Common myeloid progenitor, CD34-positive (primary cell): Measurements from ENCODE around the gene LYZL6.

Experiments
- CTCF ChIA-PET: fragments of 350-600 bp; sonication (Branson Sonifier 250); formaldehyde crosslinking; loops from one replicate; lab custom pipeline; 2021; ENCODE audit warnings: antibody characterized with exemption; lab: Charles Lee
- POLR2A ChIA-PET: fragments of 350-600 bp; sonication (Branson Sonifier 250); formaldehyde crosslinking; loops from one replicate; lab custom pipeline; 2021; ENCODE audit warnings: antibody characterized with exemption; lab: Charles Lee
- DNase-seq, 3 donors: peaks; one replicate each; pipeline versions ENCODE4 v3.0.0 to v3.0.0-alpha.2; 2013
- H3K27ac ChIP-seq, 2 experiments: 1 replicate in 1 of 2; 2 replicates in 1 of 2; pipeline ENCODE4 v1.7.0; 2013; ENCODE audit warnings: inconsistent platforms in 2 of 2, low read length in 2 of 2, mild to moderate bottlenecking in 2 of 2, low read depth in 1 of 2, moderate library complexity in 1 of 2; ENCODE audit not compliant: severe bottlenecking in 2 of 2, insufficient read depth in 1 of 2, poor library complexity in 1 of 2
- H3K27me3 ChIP-seq, 5 experiments: replicated peaks in 2 of 5; 1 replicate in 3 of 5; 2 replicates in 2 of 5; pipeline versions ENCODE4 v1.6.1 to v1.7.0; 2013; ENCODE audit warnings: low read length in 4 of 5, mild to moderate bottlenecking in 2 of 5, moderate library complexity in 2 of 5, inconsistent platforms in 1 of 5; ENCODE audit not compliant: insufficient read depth in 5 of 5, control insufficient read depth in 4 of 5
- H3K36me3 ChIP-seq, 4 experiments: 1 replicate in 2 of 4; 2 replicates in 2 of 4; pipeline versions ENCODE4 v1.6.1 to v1.7.0; 2013; ENCODE audit warnings: low read length in 3 of 4, control low read depth in 1 of 4, mild to moderate bottlenecking in 1 of 4; ENCODE audit not compliant: control insufficient read depth in 4 of 4, insufficient read depth in 4 of 4
- H3K4me1 ChIP-seq, 4 experiments: 1 replicate in 3 of 4; 2 replicates in 1 of 4; pipeline versions ENCODE4 v1.6.1 to v1.7.1; 2013; ENCODE audit warnings: low read length in 3 of 4, mild to moderate bottlenecking in 3 of 4, control low read depth in 1 of 4, inconsistent platforms in 1 of 4, moderate library complexity in 1 of 4; ENCODE audit not compliant: control insufficient read depth in 4 of 4, insufficient read depth in 4 of 4; ENCODE audit errors: control extremely low read depth in 1 of 4
- H3K4me3 ChIP-seq, 7 experiments: 1 replicate in 4 of 7; 2 replicates in 3 of 7; pipeline versions ENCODE4 v1.5.1 to v1.7.0; 2013; ENCODE audit warnings: mild to moderate bottlenecking in 7 of 7, low read length in 6 of 7, moderate library complexity in 6 of 7, inconsistent platforms in 2 of 7, low read depth in 2 of 7, control low read depth in 1 of 7; ENCODE audit not compliant: insufficient read depth in 4 of 7, control insufficient read depth in 1 of 7; ENCODE audit errors: extremely low read depth in 1 of 7
- H3K9me3 ChIP-seq, 5 experiments: 1 replicate in 4 of 5; 2 replicates in 1 of 5; pipeline versions ENCODE4 v1.6.1 to v1.7.1; 2013; ENCODE audit warnings: low read length in 4 of 5, mild to moderate bottlenecking in 2 of 5, inconsistent platforms in 1 of 5, low read depth in 1 of 5, moderate library complexity in 1 of 5; ENCODE audit not compliant: control insufficient read depth in 4 of 5, insufficient read depth in 2 of 5; ENCODE audit errors: control extremely low read depth in 1 of 5
- WGBS: methylation state at CpG from one replicate; pipeline ENCODE4 v1.1.5; 2013; ENCODE audit not compliant: insufficient coverage; 5-methylcytosine and 5-hydroxymethylcytosine counted together

LYZL6 gene

DNA sequence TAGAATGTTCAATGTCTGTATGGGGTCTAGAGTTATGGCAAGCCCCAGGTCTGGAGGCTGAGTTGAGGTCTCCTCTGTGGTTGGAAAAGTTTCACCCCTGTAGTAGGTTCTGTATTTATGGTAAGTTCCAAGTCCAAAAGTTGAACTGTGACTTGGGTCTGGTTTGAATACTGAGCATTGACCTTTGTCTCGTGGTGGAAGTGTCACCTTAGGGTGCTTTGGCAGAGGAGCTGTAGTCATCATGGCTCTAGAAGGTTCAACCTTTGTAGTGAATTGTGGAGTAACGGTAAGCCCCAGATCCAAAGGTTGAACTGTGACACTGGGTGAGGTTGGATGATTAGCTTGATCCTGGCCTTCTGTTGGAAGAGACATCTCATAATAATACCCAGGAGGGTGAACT, 30.6 kb downstream of the LYZL6 start:
- Histone ChIP-seq H3K9me3 (no peaks in the 10 kb centered on the region), H3K4me1 (no peaks in the 10 kb centered on the region), H3K27ac (no peak overlapping the region), H3K27me3 (peaks cover 0 to 3% (median 0%) of the 10 kb centered on the region in 5 experiments), H3K36me3 (peaks cover 0 to 2% (median 0%) of the 10 kb centered on the region in 4 experiments), H3K4me3 (no peak overlapping the region)
- WGBS, result 100% methylated on average over 2 of the region's 2 CpGs
- DNase-seq, result no peak
- ChIA-PET POLR2A (no interaction called here), CTCF (interaction anchor here (0.9 to 2.5 kb wide), 2 partner anchors 18 to 64 kb away, joined by 3 to 8 read pairs; no protein-coding TSS in a partner anchor)

DNA sequence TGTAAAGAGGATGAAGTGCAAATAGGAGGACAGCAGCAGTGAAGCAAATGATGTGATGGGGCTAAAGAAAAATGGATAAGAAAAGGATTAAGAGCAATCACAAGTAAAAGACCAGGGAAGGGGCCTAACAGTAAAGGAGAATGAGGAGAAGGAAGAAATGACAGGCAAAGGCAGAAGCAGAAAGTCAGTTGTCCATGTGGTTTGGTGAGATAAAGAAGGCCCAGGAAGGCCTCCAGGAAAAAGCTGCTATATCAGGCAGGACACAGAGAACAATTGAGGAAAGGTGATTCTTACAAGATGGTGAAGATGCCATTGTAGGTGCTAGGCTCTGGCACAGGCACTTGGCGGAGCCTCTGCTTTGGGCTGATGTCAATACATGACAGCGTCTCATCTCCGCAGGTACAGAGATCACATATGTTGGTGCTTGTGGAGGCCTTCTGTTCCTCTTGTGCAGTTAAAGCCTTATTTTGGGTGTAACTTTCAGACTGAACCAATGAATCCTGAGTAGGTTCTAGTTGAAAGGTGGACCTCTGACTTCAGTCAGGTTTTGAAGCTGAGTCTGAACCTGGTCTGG, 31.1 kb downstream of the LYZL6 start:
- Histone ChIP-seq H3K27me3 (peaks cover 0 to 3% (median 0%) of the 10 kb centered on the region in 5 experiments), H3K36me3 (peaks cover 0 to 1% (median 0%) of the 10 kb centered on the region in 4 experiments), H3K4me1 (no peaks in the 10 kb centered on the region), H3K9me3 (no peaks in the 10 kb centered on the region), H3K27ac (no peak overlapping the region), H3K4me3 (no peak overlapping the region)
- peak in 2 of 3 donors; percentile 24 to 50 for DNase-seq
- ChIA-PET POLR2A (no interaction called here), CTCF (interaction anchor here (0.9 to 2.5 kb wide), 2 partner anchors 17 to 63 kb away, joined by 3 to 8 read pairs; no protein-coding TSS in a partner anchor)
- 97% methylated on average over 3 of the region's 3 CpGs for WGBS

GRCh38 chr17:35909408-35909807, 34.1 kb downstream of the LYZL6 start:
- H3K9me3 ChIP-seq, result no peaks in the 10 kb centered on the region
- no peak overlapping the region for H3K4me3 ChIP-seq
- ChIA-PET POLR2A (no interaction called here), CTCF (interaction anchor here (1.1 kb wide), 1 partner anchor 239 kb away, joined by 3 read pairs; no protein-coding TSS in a partner anchor)
- no peak for DNase-seq
- no peaks in the 10 kb centered on the region for H3K4me1 ChIP-seq
- 97% methylated on average over 3 of the region's 3 CpGs for WGBS
- no peak overlapping the region for H3K27ac ChIP-seq
- no peaks in the 10 kb centered on the region for H3K36me3 ChIP-seq
- H3K27me3 ChIP-seq, result no peaks in the 10 kb centered on the region

- POLR2A ChIA-PET, result no interaction called here
- no peaks in the 10 kb centered on the region for H3K4me1 ChIP-seq
- DNase-seq, result no peak
- no peak overlapping the region for H3K4me3 ChIP-seq
- H3K36me3 ChIP-seq, result no peaks in the 10 kb centered on the region
- H3K27ac ChIP-seq, result no peak overlapping the region
- H3K9me3 ChIP-seq, result no peaks in the 10 kb centered on the region
- CTCF ChIA-PET, result interaction anchor here (2.3 kb wide), 1 partner anchor 7 kb away, joined by 13 read pairs; no protein-coding TSS in a partner anchor
- no peaks in the 10 kb centered on the region for H3K27me3 ChIP-seq
- WGBS, result 100% methylated on average over 4 of the region's 5 CpGs
Observed at GRCh38 chr17:35907691-35908090, 35.8 kb downstream of the LYZL6 start.

- ChIA-PET CTCF (interaction anchor here (2.3 kb wide), 1 partner anchor 8 kb away, joined by 13 read pairs; no protein-coding TSS in a partner anchor), POLR2A (no interaction called here)
- 97% methylated on average over 3 of the region's 3 CpGs for WGBS
- Histone ChIP-seq H3K27ac (no peak overlapping the region), H3K27me3 (no peaks in the 10 kb centered on the region), H3K4me3 (no peak overlapping the region), H3K36me3 (no peaks in the 10 kb centered on the region), H3K9me3 (no peaks in the 10 kb centered on the region), H3K4me1 (no peaks in the 10 kb centered on the region)
- DNase-seq, result no peak
Observed at GRCh38 chr17:35906926-35907637, 36.4 kb downstream of the LYZL6 start.

DNA sequence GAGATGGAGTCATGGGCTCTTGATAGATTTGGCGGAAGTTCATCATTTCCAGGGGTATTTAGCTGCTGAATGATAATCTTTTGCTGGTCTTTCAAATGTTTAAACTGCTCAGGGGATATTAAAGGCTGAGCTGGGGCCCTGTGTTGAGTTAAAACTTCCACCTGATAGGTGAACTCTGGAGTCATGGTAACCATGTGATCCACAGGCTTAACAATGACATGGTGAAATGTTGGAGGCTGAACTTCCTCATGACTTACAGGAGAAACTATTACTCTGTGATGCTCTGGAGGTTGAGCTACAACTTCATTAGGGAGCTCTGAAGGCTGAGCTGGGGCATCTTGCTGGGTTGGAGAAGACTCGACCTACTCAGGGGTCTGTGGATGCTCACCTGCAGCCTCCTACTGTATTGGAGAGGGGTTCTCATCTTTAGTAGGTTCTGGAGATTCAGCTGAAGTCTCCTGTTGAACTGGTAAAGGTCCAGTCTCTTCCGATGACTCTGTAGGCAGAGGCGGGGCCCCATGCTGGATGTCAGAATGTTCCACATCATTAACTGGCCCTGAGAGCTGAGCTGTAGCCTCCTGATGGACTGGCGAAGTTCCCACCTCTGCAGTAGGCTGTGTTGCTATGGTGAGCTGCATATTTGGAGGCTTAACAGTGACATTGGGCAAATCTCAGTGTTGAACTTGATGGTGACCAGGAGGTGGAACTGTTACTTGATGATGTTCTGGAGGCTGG, 37.2 kb downstream of the LYZL6 start:
- CTCF ChIA-PET, result interaction anchor here (2.3 kb wide), 1 partner anchor 9 kb away, joined by 13 read pairs; no protein-coding TSS in a partner anchor
- Histone ChIP-seq H3K27me3 (no peaks in the 10 kb centered on the region), H3K27ac (no peak overlapping the region), H3K9me3 (no peaks in the 10 kb centered on the region), H3K4me3 (no peak overlapping the region), H3K36me3 (no peaks in the 10 kb centered on the region), H3K4me1 (no peaks in the 10 kb centered on the region)
- WGBS, result 94% methylated on average over 3 of the region's 5 CpGs
- peak in 2 of 3 donors; percentile 37 to 50 for DNase-seq
- POLR2A ChIA-PET, result no interaction called here
